Measurements from ENCODE around the gene CDCP1.

The CDCP1 gene

DNA sequence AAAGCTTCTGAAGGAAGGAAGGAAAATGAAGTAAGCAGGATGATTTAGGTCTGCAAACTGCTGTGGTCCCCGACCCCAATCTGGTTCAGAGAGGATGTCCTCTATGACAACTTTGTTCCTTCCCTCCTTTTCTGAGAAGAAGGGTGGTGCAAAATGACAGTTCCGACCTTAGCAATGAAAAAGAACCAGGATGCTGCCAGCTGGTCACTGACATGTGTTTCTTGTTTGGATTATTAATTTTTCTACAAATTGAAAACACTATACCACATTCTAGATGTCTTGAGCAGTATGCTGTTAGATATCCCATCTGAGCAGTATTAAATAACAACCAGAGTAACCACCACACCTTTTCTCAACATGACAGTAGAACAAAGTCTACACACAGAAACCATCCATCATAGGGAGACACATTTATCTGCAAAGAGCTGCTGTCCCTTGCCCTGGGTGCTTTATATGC, 27.5 kb downstream of the CDCP1 start:
- intact Hi-C loops (cut with DNase I), result no loop called here
- DNase-seq, result no peak

DNA sequence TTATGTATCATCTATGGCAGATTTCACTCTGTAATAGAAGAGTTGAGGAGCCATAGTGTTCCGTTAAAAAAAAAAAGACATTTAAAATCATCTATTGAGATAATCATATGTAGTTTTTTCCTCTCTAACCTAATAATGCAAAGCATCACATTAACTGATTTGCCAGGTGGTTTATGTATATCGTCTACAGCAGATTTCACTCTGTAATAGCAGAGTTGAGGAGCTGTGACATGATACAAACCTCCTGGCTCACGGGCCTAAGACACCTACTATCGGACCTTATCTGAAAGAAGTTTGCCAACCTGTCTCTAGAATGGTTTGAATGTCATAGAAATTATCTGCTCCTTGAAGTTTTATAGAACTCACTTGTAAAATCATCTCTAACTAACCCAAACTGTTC, 29.8 kb downstream of the CDCP1 start:
- intact Hi-C loops (cut with DNase I), result no loop called here
- DNase-seq, result no peak

DNA sequence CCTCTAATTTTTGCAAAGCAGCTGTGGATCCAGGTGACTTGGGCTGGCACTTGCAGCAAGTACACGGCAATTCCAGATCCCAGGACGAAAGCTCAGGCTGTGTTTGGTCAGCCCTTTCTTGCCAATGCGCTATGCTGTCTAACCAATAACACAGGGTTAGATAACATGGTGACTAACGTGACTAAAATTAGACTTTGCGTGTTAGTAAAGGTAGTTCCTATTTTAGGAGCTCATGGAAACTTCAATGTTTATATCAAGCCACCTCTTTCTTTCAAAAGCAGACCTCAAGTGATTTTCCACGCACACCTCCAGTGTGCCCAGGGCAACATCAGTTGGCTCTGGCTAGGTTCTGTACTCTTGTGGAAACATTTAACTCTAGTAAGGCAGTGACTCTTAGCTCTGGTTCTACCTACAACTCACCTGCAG, 32.5 kb downstream of the CDCP1 start:
- DNase-seq, result no peak
- intact Hi-C loops (cut with DNase I), result no loop called here

DNA sequence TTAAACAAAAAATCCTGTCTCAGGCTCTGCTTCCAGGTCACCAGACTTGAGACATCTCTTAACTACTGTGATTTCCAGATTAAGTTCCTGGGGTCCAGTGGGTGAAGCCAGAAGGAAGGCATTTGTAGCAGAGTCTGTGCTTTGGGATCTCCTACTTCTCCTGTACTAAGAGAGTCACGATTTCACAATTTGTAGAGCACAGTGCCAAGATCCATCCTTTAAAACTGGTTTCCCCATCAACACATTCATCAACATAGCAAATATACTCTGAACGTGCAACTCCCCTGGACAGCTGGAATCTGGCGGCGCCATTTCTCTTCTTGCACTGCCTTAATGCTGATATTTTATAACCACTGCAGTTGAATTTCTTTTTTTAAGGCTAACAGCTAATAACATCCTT, 33.2 kb downstream of the CDCP1 start:
- DNase-seq, result no peak
- intact Hi-C loops (cut with DNase I), result no loop called here

DNA sequence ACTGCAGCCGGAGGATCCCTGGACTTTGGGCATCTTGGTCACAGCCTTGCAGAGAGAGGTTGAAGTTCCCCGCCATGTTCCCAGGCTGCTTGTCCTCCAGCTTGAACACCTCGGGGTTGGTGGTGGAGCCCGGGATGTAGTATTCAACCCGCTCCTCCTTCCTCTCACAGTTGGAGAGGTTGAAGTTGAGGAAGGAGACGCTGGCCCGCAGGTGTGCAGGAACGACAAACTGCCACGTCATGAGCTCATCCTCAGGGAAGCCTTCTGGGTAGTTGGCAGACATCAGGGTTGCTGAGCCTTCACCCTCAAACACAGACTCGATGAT, 35.7 kb downstream of the CDCP1 start:
- intact Hi-C loops (cut with DNase I), result no loop called here

DNA sequence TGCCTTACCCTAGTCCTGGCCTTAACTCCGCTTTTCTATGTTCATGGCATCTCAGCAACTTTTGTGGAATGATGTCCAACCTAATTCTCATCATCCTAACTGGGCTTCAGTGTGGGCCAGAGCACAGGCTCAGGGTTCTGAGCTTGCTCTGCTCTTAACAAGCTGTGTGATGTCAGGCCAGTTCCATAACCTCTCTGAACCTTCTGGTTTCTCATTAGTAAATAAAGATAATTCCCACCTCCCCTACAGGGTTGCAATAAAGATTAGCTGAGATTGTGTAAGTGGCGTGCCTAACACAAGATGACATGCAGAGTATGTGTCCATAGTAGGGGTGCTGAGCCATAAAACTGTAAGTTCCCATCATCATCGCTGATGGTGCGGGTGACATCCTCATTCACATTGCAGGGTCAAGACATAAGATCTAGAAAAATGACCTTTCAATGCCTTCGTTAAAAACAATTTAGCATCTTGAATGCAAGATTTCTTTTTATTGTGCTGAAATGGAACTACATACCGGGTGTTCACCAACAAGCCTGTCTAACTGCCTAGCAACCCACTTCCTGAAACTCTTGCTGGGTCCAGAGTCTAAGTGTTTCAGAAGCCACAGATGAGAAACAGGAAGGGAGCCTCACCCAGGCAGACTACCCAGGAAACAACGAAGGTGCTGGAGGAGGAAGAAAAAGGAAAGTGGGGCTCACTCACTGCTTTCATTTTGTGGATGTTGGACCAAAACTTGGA, 36.2 kb downstream of the CDCP1 start:
- DNase-seq, result no peak

More for the DNA sequence above, 35.7 kb downstream of the CDCP1 start:
- DNase-seq, result no peak

DNA sequence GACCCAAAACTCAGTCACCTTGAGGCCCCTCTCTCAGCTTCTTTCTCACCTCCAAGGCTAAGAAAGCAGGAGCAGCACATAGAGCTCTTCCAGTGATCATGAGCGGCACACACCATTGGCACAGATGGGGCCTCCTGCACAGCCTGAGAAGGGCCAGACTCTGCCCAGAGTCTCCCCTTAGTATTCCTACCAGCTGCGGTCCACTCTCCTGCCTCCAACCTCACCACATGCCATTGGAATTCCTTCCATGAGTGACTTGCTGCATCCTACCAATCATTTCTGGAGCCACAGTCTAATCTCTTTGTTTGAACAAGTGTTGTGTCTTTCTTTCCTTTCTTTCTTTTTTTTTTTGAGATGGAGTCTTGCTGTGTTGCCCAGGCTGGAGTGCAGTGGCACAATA, 39.3 kb downstream of the CDCP1 start:
- intact Hi-C loops (cut with DNase I), result no loop called here
- DNase-seq, result no peak

More for the DNA sequence above, 36.2 kb downstream of the CDCP1 start:
- intact Hi-C loops (cut with DNase I), result no loop called here

DNA sequence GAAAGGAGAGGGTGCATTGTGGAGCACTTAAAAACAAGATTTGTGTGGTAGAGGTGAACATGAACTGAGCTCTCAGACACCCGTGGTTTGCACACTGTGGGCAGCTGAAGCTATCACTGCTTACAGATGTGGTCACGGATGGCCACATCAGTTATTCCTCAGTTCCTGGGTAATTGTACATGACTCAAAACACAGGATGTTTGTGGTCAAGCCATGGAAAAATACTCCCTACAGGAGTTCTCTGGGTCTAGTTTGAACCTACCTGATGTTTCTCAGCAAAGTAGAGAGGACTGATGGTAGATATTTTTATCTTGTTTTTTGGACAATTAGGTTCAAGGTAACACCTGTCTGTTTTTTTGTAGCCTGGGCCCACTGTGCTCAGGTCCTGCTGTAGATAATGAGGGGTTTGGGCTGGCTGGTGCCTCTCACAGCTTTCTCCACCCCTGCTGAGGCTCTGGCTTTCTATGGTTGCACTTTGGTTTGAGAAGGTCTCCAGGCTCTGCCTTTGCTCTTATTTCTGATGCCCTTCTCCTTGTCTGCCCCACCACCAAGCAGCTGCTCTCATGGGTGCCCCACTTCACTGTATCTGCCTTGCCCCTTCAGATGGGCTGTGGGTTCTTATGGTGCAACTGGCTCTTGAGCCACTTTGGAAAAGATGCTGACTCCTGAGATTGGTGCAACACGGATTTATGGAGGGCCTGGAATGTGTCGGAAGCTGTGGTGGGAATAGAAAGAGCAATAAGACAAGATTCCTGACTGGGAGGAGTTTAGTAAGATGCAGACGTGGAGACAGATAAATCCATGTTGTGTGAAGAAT, 40.1 kb downstream of the CDCP1 start:
- intact Hi-C loops (cut with DNase I), result no loop called here
- no peak for DNase-seq

DNA sequence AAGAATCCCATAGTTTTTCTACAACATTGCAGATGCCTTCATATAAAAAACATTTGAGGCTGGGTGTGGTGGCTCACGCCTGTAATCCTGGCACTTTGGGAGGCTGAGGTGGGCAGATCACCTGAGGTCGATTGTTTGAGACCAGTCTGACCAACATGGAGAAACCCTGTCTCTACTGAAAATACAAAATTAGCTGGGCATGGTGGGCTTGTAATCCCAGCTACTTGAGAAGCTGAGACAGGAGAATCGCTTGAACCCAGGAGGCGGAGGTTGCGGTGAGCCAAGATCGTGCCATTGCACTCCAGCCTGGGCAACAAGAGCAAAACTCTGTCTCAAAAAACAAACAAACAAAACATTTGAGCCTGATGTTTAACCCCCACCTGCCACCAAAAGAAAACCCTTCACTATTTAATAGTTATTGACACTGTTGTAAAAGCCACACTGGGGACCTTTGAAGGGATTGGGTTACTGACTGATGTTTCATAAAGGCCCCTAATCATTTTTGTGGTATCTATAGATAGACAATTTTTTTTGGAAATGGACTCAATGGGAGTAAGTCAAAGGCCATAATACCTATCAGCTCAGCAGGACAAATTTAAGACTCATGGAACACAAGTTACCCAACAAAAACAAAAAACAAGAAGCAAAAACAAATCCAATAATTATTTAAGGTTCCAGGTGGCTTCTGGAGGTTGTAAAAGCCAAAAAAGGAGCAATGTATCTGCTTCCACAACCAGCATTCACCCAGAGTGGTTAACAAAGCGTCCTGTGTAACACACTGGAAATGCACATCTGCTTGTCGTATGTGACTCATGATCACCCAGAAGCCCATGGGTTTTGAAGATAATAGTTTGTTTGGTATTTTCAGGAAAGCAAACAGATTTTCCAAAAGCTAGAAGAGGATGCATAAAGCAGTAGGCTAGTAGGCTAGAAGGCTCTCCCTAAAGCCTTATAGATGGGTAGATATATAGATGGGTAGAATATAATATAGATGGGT, 41.2 kb downstream of the CDCP1 start:
- intact Hi-C loops (cut with DNase I), result no loop called here
- no peak for DNase-seq

DNA sequence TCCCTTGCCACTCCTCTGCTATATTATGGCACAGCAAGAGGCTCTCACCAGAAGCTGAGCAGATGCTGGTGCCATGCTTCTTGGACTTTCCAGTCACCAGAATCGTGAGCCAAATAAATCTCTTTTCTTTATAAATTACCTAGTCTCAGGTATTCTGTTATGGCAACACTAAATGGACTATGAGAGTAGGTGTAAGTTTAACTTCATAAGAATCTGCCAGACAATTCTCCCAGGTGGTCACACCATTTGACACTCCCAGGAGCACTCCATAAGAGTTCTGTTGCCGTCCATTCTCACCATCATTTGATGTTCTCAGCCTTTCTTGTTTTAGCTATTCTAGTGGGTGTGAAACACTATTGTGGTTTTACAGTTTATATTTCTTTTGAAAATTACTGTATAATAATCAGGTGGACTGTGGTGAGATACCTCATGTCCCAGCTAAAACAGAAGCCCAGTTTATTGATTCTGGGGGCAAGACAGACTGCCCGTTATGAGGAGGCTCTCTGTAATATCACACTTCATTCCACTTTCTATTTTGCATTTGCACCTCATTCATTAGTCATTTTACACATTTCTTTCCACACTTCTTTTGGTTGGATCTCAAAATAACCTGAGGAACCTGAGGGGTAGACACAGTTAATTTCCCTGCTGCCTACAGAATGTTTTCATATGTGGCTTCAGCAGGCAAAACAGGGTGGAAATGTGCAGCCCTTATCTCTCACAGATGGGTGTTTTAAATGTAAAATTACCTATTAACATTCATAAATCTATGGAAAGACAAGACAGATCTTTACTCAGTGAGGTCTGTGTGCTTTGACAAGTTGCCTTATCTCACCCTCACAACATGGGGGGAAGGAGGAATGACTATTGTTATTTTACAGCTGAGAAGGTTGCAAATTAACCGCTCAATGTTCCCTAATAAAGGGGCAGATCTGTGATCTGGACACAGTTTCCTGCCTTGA, 42.1 kb downstream of the CDCP1 start:
- intact Hi-C loops (cut with DNase I), result no loop called here
- no peak for DNase-seq

DNA sequence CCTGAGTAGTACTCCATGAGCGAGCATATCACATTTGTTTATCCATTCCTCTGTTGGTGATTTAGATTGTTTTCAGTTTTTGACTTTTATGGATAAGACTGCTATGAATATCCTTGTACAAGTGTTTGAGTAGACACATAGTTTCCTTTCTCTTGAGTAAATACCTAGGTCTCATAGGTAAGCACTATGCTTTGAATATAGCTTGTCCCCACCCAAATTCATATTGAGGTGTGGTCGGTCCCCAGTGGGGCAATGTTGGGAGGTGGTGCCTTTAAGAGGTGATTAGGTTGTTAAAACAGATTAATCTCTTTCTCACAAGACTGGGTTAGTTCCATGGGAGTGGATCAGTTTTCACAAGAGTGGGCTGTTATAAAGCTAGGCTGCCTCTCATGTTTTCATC, 42.8 kb downstream of the CDCP1 start:
- intact Hi-C loops (cut with DNase I), result no loop called here
- DNase-seq, result no peak

DNA sequence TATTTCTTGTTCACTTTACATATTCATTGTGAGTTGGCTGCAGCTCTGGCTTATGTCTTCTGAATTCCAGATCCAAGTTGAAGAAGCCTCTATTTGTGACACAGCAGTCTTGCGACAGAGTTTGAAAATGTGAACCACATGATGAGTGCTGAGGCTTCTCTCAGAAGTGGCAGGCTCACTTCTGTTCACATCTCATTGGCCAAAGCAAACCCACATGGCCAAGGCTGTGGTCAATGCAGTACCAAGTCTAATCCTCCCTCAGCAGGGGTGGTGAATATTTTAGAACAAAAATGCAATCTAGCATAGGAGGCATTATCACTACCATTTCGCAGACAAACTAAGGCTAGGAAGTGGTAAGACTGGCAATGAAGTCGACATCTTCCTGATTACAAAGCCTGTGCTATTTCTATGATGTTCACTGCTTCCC, 45.2 kb downstream of the CDCP1 start:
- intact Hi-C loops (cut with DNase I), result no loop called here
- DNase-seq, result no peak

DNA sequence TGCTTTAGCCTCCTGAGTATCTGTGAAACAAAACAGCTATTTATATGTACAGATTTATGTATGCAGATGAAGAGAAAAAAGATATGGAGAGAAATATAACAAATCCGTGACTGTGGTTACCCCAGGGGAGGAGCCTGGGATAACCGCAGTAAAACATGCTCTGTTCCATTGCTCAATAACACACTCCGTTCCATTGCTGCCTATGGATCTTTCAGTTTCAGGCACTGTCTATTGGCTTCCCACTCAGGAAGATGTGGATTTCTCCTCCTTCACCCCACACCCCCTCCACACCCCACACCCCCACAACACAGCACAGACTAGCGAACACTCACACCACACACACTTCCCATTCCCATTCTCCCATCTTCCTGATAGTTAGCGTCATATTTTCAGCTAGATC, 47.9 kb downstream of the CDCP1 start:
- intact Hi-C loops (cut with DNase I), result no loop called here
- DNase-seq, result no peak

DNA sequence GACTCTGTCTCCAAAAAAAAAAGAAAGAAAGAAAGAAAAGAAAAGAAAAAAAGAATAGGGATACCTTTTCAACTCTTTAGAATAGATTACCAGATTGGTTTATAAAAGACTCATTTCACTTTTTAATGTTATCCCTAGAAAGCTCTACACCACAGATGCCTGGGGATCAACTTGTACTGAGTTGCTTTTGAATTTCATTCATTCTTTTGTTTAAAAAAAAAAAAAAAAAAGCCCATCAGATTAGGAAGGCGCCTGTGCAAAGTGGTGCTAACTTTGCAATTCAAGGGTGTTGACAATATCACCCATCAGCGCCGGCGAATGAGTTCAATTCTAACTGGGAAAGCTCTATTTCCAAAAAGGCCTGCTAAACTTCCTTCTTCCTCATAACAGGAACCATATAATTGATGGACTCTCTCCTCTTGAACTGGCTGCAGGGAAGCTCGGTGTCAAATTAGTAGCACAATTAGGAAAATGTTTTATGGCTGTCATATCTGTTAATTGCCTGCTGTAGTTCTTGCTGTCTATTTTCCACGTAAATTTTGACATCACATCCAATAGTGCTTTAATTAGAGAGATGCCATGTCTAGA, 48.8 kb downstream of the CDCP1 start:
- intact Hi-C loops (cut with DNase I), result no loop called here
- DNase-seq, result no peak

DNA sequence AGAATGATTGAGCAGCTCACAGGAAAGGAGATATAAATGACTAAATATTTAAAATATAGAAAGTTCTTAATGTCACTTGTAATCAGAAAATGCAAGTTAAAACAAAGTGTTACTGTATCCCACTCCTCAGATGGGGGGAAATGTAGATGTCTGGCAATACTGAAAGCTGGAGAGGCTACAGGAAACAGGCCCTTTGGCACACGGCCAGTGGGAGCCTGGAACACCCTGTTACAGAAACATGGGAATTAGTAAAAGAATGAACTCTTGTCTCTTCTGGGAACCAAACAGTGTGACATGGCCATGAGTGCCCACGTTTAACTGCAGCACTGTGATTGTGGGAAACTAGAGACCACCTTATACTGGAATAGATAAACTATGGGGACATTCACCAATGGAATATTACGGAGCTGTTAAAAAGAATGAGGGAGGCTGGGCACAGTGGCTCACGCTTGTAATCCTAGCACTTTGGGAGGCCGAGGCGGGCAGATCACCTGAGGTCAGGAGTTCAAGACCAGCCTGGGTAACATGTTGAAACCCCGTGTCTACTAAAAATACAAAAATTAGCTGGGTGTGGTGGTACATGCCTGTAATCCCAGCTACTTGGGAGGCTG, 50.2 kb downstream of the CDCP1 start:
- DNase-seq, result peak in 1 of 10 donors; percentile 22
- intact Hi-C loops (cut with DNase I), result no loop called here

DNA sequence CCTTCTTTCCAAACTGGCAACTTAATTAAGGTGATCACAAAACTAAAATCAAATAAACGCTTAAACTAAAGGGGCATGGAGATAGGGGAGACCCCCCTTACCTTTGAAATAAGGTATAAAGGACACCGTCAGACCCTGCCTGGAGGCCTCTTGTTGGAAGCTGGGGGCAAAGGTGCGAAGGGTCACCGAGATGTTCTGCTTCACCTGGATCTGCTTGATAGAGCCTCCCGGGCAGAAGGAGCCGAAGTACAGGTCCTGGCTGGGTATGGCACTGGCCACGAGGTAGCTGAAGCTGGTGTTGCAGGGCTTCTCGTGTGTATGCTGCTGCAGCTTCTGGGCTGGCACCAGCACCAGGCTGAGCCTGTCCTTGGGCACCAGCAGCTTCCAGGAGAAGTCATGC, 53.0 kb downstream of the CDCP1 start:
- no peak for DNase-seq
- intact Hi-C loops (cut with DNase I), result no loop called here

DNA sequence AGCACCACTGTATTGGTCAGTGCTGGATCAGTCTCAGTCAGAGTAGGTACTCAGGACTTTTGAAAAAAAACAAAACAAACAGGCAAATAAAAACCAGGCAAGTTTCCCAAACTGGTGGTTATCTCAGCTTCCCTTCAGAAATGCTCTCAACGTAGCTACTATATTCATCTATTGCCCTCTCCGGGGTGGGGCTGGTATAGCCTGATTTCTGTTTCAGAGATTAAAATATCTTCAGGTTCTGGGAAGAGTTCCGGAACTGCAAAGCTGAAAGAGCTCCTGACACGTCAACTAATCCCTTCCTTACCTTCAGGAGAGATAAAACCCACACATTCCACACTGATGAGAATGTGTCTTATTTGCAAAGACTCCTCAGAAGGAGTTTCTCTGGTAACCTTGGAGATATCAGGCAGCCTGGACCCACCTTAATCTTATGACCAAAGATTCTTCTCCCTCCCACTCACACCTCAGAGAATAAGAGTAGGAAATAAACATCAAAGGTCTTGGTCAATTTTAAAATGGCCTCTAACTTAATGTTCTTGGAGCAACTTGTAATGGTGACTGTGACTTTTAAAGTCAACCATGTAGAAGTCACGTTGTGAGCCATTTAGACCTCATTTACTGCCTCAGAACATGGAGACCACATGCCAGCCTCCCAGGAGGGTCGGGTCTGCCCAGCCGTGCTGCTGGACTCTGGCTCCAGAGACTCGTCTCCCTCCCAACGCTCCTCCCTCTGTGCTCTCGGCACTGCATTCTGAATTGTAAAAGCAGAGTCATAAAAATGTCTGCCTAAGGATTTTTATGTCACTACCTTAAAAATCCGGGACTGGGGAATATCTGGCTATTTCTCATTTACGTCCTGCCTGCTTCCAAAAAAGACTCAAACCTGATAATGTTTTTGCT, 53.8 kb downstream of the CDCP1 start:
- no peak for DNase-seq
- intact Hi-C loops (cut with DNase I), result no loop called here

DNA sequence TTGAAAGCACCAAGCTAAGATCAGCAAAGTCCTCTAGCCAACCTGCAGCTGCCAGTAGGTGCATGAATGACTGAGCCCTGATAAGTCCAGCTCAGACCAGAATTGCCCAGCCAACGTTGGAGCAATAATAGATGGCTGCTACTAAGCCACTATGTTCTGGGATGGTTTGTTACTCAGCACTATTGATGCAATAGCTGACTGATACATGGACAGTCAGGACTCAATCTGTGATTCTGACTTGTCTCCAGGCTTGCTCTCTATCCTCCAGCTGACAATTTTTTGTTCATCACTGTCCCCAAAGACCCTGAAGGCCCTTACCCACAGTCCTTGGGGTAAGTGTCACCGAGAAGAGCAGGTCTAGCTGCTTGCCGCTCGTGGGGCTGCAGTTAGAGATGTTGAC, 55.3 kb downstream of the CDCP1 start:
- DNase-seq, result no peak
- intact Hi-C loops (cut with DNase I), result no loop called here
